KMS-11 (cell line): ENCODE measurements around the gene PEAR1.

Experiments
- H2AFZ ChIP-seq: fragments of 200-600 bp; sonication (generic); 2 replicates; pipeline ENCODE4 v1.6.1; 2016; ENCODE audit warnings: antibody characterized with exemption, mixed run types, low read depth
- H3K27ac ChIP-seq: fragments of 200-600 bp; sonication (generic); 2 replicates; pipeline ENCODE4 v1.6.1; 2016; ENCODE audit warnings: mild to moderate bottlenecking, mixed run types
- H3K27me3 ChIP-seq: fragments of 200-600 bp; sonication (generic); 2 replicates; pipeline ENCODE4 v1.6.1; 2017; ENCODE audit warnings: mild to moderate bottlenecking, low read depth, mixed run types, moderate library complexity; ENCODE audit not compliant: insufficient read depth
- H3K36me3 ChIP-seq: fragments of 200-600 bp; sonication (generic); 2 replicates; pipeline ENCODE4 v1.6.1; 2017; ENCODE audit warnings: mild to moderate bottlenecking, mixed run types; ENCODE audit not compliant: insufficient read depth
- H3K4me1 ChIP-seq: fragments of 200-600 bp; sonication (generic); 2 replicates; pipeline ENCODE4 v1.6.1; 2016; ENCODE audit warnings: mild to moderate bottlenecking, low read depth, mixed run types; ENCODE audit not compliant: poor library complexity, severe bottlenecking
- H3K4me2 ChIP-seq: fragments of 200-600 bp; sonication (generic); 2 replicates; pipeline ENCODE4 v1.7.0; 2016; ENCODE audit warnings: mild to moderate bottlenecking, mixed run types
- H3K4me3 ChIP-seq: fragments of 200-600 bp; sonication (generic); IDR thresholded peaks from 2 replicates; pipeline ENCODE4 v1.6.1; 2017; ENCODE audit warnings: low read depth, low read length, mixed read lengths; ENCODE audit not compliant: insufficient read depth
- H3K79me2 ChIP-seq: fragments of 200-600 bp; sonication (generic); 2 replicates; pipeline ENCODE4 v1.6.1; 2016; ENCODE audit warnings: low read depth, mixed run types; ENCODE audit not compliant: insufficient read depth
- H3K9ac ChIP-seq: fragments of 200-600 bp; sonication (generic); 2 replicates; pipeline ENCODE4 v1.6.1; 2016; ENCODE audit warnings: mild to moderate bottlenecking, mixed run types
- H4K20me1 ChIP-seq: fragments of 200-600 bp; sonication (generic); 2 replicates; pipeline ENCODE4 v1.6.1; 2016; ENCODE audit warnings: mild to moderate bottlenecking, mixed run types; ENCODE audit not compliant: insufficient read depth
- CTCF ChIP-seq: fragments of 200-600 bp; sonication (generic); conservative IDR thresholded peaks from 2 replicates; pipeline ENCODE4 v1.6.1; 2017; ENCODE audit warnings: low read depth, mild to moderate bottlenecking, antibody characterized with exemption, low read length, moderate library complexity, mixed read lengths

Gene PEAR1

GRCh38 chr1:156893048-156893953, at the start of gene PEAR1:
PEAR1 (plus strand) TSS chr1:156893718; CDS start chr1:156903927, 10,209 bp downstream.
- H4K20me1 ChIP-seq: no peaks in the 10 kb centered on the region
- H3K27ac ChIP-seq: no peak within 1 kb of the TSS
- peaks cover 87% of the 10 kb centered on the region for H3K27me3 ChIP-seq
- TF ChIP-seq CTCF: no peak
- peak within 1 kb of the TSS; percentile 53 for H3K4me3 ChIP-seq
- H3K4me2 ChIP-seq: peak within 1 kb of the TSS; percentile 22; the same call in 1 of the 2 replicates
- no peaks in the 10 kb centered on the region for H3K79me2 ChIP-seq
- peaks cover 6% of the 10 kb centered on the region for H3K4me1 ChIP-seq
- no peak within 1 kb of the TSS for H2AFZ ChIP-seq
- H3K36me3 ChIP-seq: no peaks in the 10 kb centered on the region
- no peak within 1 kb of the TSS for H3K9ac ChIP-seq

- Histone ChIP-seq H3K27ac (no peak overlapping the region), H3K4me2 (no peak overlapping the region), H2AFZ (no peak overlapping the region), H4K20me1 (no peaks in the 10 kb centered on the region), H3K79me2 (no peaks in the 10 kb centered on the region), H3K4me1 (no peaks in the 10 kb centered on the region), H3K4me3 (no peak overlapping the region), H3K36me3 (no peaks in the 10 kb centered on the region), H3K9ac (no peak overlapping the region), H3K27me3 (peaks cover 85% of the 10 kb centered on the region)
- no peak for TF ChIP-seq CTCF
Measured at GRCh38 chr1:156844102-156844501, 49.4 kb upstream of the PEAR1 start.

GRCh38 chr1:156844638-156845037, 48.9 kb upstream of the PEAR1 start:
- TF ChIP-seq CTCF: no peak
- H3K9ac ChIP-seq: no peak overlapping the region

GRCh38 chr1:156845055-156845952, 48.2 kb upstream of the PEAR1 start:
- Histone ChIP-seq H3K36me3 (no peaks in the 10 kb centered on the region), H3K27ac (no peak overlapping the region), H2AFZ (no peak overlapping the region), H3K4me1 (no peaks in the 10 kb centered on the region), H3K4me2 (no peak overlapping the region), H3K27me3 (peaks cover 78% of the 10 kb centered on the region), H3K4me3 (no peak overlapping the region), H4K20me1 (no peaks in the 10 kb centered on the region), H3K9ac (no peak overlapping the region), H3K79me2 (no peaks in the 10 kb centered on the region)
- no peak for TF ChIP-seq CTCF

More at GRCh38 chr1:156844638-156845037, 48.9 kb upstream of the PEAR1 start:
- H3K4me1 ChIP-seq: no peaks in the 10 kb centered on the region
- no peak overlapping the region for H3K27ac ChIP-seq
- no peak overlapping the region for H3K4me2 ChIP-seq
- no peaks in the 10 kb centered on the region for H3K79me2 ChIP-seq
- peaks cover 85% of the 10 kb centered on the region for H3K27me3 ChIP-seq
- H2AFZ ChIP-seq: no peak overlapping the region
- no peak overlapping the region for H3K4me3 ChIP-seq
- H4K20me1 ChIP-seq: no peaks in the 10 kb centered on the region
- H3K36me3 ChIP-seq: no peaks in the 10 kb centered on the region
